Naive thymus-derived CD8-positive, alpha-beta T cell (primary cell): ENCODE results near the gene CYP2R1. TPM values are rescaled to one million over a fixed set of nuclear protein-coding genes. Genes with fewer than 3 reads are reported as not detected.
A peak's percentile ranks its signal among the peaks of the same experiment; 100 is the strongest.

Experiments
- ATAC-seq, 2 donors: fragments of 150-1000 bp; cut with Tn5 transposase in 1 of 2; sonication (Bioruptor Pico), chemical (Tn5 transposase) in 1 of 2; 1 replicate in 1 of 2; 2 replicates in 1 of 2; pipeline ENCODE4 v1.10.0; 2021; ENCODE audit warnings: mild to moderate bottlenecking in 2 of 2, moderate library complexity in 2 of 2
- POLR2A ChIA-PET: fragments of 350-600 bp; sonication (Branson Sonifier 250); formaldehyde crosslinking; loops from one replicate; lab custom pipeline; 2021; ENCODE audit warnings: antibody characterized with exemption; lab: Charles Lee
- DNase-seq, 10 donors: peaks; one replicate each; pipeline versions ENCODE4 v3.0.0 to v3.0.0-alpha.2; 2020 to 2022
- H3K27ac Mint-ChIP-seq, 10 donors: one replicate each; pipeline ENCODE4 v1.8.0; 2020 to 2022; ENCODE audit warnings: mild to moderate bottlenecking in 10 of 10, mixed read lengths in 10 of 10, moderate library complexity in 4 of 10, inconsistent platforms in 1 of 10
- H3K27me3 Mint-ChIP-seq, 5 donors: one replicate each; pipeline ENCODE4 v1.8.0; 2021 to 2022; ENCODE audit warnings: mixed read lengths in 5 of 5
- H3K36me3 Mint-ChIP-seq, 3 donors: one replicate each; pipeline ENCODE4 v1.8.0; 2020 to 2022; ENCODE audit warnings: mixed read lengths in 3 of 3, mild to moderate bottlenecking in 2 of 3, inconsistent platforms in 1 of 3
- H3K4me1 Mint-ChIP-seq, 4 donors: one replicate each; pipeline ENCODE4 v1.8.0; 2021 to 2022; ENCODE audit warnings: mixed read lengths in 4 of 4
- H3K4me3 Mint-ChIP-seq, 10 donors: one replicate each; pipeline ENCODE4 v1.8.0; 2020 to 2022; ENCODE audit warnings: mild to moderate bottlenecking in 10 of 10, mixed read lengths in 10 of 10, moderate library complexity in 6 of 10, inconsistent platforms in 1 of 10
- H3K9me3 Mint-ChIP-seq, 9 donors: one replicate each; pipeline ENCODE4 v1.8.0; 2020 to 2022; ENCODE audit warnings: mixed read lengths in 9 of 9, mild to moderate bottlenecking in 3 of 9, inconsistent platforms in 1 of 9, moderate library complexity in 1 of 9
- polyA plus RNA-seq, 3 donors: library from polyadenylated mRNA; unstranded; fragments of 300-500 nt; fragmentation: Illumina TruSeq; gene quantifications; one replicate each; pipeline ENCODE4 v1.2.3, GENCODE V29; 2021
- total RNA-seq, 8 experiments: library from RNA in 2 of 8; stranded (reverse) in 2 of 8; gene quantifications; one replicate each; pipeline ENCODE4 v1.2.3 and lab custom pipeline; 2021 to 2026

Gene CYP2R1
- total and polyA plus RNA-seq, 5 experiments from 2014 or later = 11.9 to 19.4 (median 14.7) TPM

DNA sequence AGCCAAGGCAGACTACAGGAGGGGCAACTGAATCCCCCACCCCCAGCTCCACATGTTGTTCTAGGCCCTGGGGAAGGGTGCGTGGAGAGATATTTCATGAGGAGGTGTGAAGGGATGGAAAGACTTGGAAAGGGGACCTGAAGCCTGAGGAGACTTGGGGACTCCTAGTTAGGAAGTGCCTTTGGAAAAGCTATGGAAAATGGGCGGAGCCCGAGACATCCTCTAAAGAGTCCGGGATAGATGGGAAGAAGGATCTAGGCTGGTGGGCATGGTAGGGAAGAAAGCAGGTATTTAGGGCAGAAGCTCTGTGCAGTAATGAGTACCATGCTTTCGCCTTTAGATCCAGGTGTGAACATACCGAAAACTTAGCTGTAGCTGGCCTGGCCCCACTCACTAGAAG, 15.0 kb upstream of the CYP2R1 start:
- Mint-ChIP-seq H3K27me3 (no peaks in the 10 kb centered on the region), H3K4me1 (peaks cover 24 to 44% (median 43%) of the 10 kb centered on the region in 4 donors), H3K27ac (peak overlapping the region; percentile 35 to 96 (median 82)), H3K36me3 (no peaks in the 10 kb centered on the region), H3K4me3 (peak overlapping the region in 2 of 10 donors; percentile 41 to 97), H3K9me3 (no peaks in the 10 kb centered on the region)
- no peak for DNase-seq
- POLR2A ChIA-PET = interaction anchor here (0.6 to 5.2 kb wide), 7 partner anchors 14 to 387 kb away, joined by 3 to 31 read pairs (median 4); partner anchors contain the start of genes CYP2R1, PDE3B and PSMA1
- ATAC-seq = no peak

DNA sequence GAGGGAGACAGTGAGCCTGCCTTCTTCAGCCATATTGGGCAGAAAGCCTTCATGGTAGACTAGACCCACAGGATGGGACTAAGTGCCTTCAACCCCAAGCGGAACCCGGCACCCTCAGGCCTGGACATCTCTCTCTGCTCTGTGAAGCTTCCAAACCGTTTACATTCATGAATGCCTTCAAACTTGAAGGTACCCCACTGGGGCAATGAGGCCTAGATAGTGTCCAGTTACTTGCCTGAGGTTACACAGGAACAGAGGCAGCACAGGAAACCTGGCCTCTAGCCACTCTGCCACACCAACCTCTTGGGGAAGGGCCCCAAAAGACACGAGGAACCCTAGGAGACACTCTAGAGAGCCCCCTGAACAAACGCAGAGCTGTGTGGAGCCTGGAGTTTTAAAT, 14.5 kb upstream of the CYP2R1 start:
- Mint-ChIP-seq H3K4me3 (peak overlapping the region; percentile 25 to 97 (median 72)), H3K36me3 (no peaks in the 10 kb centered on the region), H3K9me3 (no peaks in the 10 kb centered on the region), H3K4me1 (peaks cover 24 to 44% (median 43%) of the 10 kb centered on the region in 4 donors), H3K27me3 (no peaks in the 10 kb centered on the region), H3K27ac (peak overlapping the region; percentile 24 to 96 (median 82))
- peak in 1 of 10 donors; percentile 61 for DNase-seq
- ATAC-seq = no peak
- POLR2A ChIA-PET = interaction anchor here (0.6 to 5.2 kb wide), 7 partner anchors 14 to 387 kb away, joined by 3 to 31 read pairs (median 4); partner anchors contain the start of genes CYP2R1, PDE3B and PSMA1

DNA sequence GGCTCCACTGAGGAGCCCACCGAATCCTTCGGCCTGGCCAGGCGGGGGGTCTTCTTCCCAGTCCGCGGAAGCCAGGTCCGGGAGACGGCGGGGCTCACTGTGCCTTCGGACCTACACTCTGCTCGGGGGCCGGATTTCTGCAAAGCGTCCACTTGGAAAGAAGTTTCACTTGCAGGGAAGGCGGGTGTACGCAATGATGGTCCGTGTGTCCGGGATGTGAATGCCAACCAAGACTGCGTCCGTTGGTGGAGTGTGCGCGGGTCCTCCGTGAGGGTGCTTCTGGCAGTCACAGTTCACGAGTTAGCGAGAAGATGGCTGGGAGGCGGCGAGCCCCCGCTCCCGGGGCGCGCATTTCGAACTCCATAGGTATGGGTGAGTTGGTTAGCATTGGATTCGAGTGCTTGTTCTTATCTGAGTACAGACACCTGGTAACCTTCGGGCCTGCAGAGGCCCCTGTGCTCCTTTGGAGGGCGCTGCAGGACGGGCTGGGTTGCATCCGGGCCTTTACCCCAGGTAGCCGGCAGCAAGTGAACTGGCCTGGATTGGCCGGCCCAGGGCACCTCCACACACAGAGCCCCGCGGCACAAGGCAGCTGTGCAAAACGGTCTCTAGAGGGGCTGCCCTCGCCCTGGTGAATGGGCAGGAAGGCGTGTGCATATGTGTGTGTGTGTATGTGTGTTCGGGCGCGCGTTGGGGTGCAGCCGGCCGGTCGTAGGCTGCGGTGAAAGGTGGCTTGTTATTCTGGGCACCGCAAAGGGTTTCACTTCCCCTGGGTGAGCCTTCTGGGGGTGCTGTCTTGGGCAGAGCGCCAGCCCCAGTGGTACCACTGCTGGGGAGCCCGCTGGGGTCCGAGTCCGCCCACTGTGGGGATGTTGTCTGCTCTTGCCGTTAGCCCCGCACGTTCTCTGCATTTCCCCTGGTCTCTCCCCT, 13.3 kb upstream of the CYP2R1 start:
- POLR2A ChIA-PET = interaction anchor here (0.8 to 5.2 kb wide), 4 partner anchors 13 to 385 kb away, joined by 4 to 31 read pairs (median 6); partner anchors contain the start of genes CYP2R1 and PSMA1
- peak overlapping the region; percentile 82 to 97 (median 94) for H3K27ac Mint-ChIP-seq
- ATAC-seq (peak; percentile 65 to 76), DNase-seq (peak; percentile 65 to 88 (median 82))
- peaks cover 24 to 44% (median 43%) of the 10 kb centered on the region in 4 donors for H3K4me1 Mint-ChIP-seq
- H3K4me3 Mint-ChIP-seq = peak overlapping the region; percentile 93 to 98 (median 95)
- no peaks in the 10 kb centered on the region for H3K27me3 Mint-ChIP-seq
- no peaks in the 10 kb centered on the region for H3K9me3 Mint-ChIP-seq
- H3K36me3 Mint-ChIP-seq = no peaks in the 10 kb centered on the region

DNA sequence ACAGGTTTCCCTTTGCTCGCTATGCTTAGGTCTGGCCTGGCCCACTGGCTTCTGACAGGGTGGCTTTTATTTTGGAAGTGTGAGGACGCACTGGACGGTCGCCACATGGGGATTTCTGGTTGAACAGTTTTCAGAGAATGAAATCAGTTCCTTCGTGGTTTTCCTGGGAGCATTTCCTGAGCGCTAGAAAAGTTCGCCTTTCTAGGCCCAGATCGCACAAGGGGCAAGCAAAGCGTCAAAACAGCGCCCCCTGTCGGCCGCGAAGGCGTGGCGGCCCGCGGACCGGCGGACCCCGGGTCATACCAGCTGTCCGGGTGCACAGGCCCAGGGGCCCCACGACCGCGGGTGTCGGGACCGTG, 12.7 kb upstream of the CYP2R1 start:
- DNase-seq (peak; percentile 56 to 86 (median 78)), ATAC-seq (peak; percentile 54 to 62)
- Mint-ChIP-seq H3K27ac (peak overlapping the region; percentile 71 to 97 (median 94)), H3K4me3 (peak overlapping the region; percentile 93 to 98 (median 95)), H3K9me3 (no peaks in the 10 kb centered on the region), H3K36me3 (no peaks in the 10 kb centered on the region), H3K4me1 (peaks cover 24 to 44% (median 43%) of the 10 kb centered on the region in 4 donors), H3K27me3 (no peaks in the 10 kb centered on the region)
- POLR2A ChIA-PET = interaction anchor here (1.7 to 5.2 kb wide), 2 partner anchors 12 to 260 kb away, joined by 7 to 31 read pairs; partner anchors contain the start of gene CYP2R1

DNA sequence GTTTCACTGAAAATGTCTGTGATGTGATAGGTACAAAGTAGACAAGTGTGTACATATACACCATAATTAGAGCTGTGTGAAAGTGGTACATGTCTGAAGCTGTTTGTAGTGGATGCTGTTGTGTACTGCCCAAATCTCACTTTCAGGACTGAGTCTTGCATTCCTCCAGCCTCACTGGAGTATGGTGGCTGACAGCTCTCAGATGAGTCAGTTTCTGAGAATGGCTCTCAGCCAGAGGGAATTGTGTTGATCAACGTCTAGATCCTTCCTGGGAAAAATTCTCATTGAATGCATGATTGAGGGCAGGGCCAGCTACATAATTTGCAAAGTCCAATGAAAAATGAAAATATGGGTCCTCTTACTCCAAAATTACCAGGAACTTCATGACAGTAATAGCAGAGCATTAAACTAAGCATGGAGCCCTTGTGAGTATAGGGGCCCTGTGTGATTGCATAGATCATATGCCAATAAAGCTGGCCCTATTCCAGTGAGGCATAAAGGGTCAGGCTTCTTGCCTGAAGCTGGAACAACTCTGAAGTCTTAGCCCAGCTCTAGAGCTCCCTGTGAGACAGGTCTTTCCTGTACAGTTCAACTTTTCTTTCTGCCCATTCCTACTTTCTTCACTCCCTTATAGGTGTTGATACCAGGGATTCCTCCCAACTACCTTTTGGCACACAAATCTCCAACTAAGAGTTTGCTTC, 10.8 kb upstream of the CYP2R1 start:
- no peak for DNase-seq
- H3K9me3 Mint-ChIP-seq = no peaks in the 10 kb centered on the region
- no peak for ATAC-seq
- H3K27ac Mint-ChIP-seq = no peak overlapping the region
- no peaks in the 10 kb centered on the region for H3K27me3 Mint-ChIP-seq
- no peak overlapping the region for H3K4me3 Mint-ChIP-seq
- peaks cover 20 to 33% (median 32%) of the 10 kb centered on the region in 4 donors for H3K4me1 Mint-ChIP-seq
- H3K36me3 Mint-ChIP-seq = no peaks in the 10 kb centered on the region
- POLR2A ChIA-PET = no interaction called here

DNA sequence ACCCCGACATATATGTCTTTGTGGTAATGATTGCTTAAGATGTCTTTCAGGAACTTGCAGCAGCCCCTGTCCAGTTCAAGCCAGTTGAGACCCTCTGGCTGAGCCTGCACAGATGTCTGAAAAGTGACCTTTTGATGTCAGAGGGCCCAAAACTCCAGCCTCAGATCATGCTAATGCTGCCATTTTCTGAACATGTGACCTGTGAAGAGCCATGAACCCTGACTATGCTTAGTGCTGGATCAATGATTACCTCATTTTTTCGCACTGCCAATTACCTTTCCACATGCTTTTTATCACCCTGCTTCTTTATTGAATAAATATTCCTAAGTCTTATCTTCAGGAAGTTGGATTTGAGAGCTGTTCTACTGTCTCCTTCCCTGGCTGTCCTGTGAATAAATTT, 6.9 kb upstream of the CYP2R1 start:
- peaks cover 0 to 7% (median 3%) of the 10 kb centered on the region in 4 donors for H3K4me1 Mint-ChIP-seq
- no peak overlapping the region for H3K27ac Mint-ChIP-seq
- DNase-seq = no peak
- H3K27me3 Mint-ChIP-seq = no peaks in the 10 kb centered on the region
- H3K9me3 Mint-ChIP-seq = no peaks in the 10 kb centered on the region
- H3K4me3 Mint-ChIP-seq = no peak overlapping the region
- no peak for ATAC-seq
- POLR2A ChIA-PET = no interaction called here
- no peaks in the 10 kb centered on the region for H3K36me3 Mint-ChIP-seq

DNA sequence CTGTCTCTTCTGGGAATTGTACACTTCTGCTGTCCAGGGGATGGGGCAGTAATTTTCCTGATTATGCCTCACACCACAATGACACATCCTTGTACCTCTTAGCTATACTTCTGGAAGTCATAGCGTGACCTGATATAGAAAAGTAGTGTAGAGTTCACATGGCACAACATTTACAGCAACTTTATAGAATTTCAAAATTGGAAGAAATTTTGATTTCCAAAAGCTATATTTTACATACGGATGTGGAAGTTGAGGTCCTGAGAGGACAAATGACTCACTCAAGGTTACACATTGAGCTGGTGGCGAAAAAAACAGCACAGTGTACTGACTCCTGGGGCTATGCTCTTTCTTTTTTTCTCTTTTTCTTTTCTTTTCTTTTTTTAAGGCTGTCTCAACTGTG, 6.3 kb upstream of the CYP2R1 start:
- H3K4me1 Mint-ChIP-seq = peaks cover 0 to 5% (median 3%) of the 10 kb centered on the region in 4 donors
- H3K4me3 Mint-ChIP-seq = no peak overlapping the region
- POLR2A ChIA-PET = no interaction called here

DNA sequence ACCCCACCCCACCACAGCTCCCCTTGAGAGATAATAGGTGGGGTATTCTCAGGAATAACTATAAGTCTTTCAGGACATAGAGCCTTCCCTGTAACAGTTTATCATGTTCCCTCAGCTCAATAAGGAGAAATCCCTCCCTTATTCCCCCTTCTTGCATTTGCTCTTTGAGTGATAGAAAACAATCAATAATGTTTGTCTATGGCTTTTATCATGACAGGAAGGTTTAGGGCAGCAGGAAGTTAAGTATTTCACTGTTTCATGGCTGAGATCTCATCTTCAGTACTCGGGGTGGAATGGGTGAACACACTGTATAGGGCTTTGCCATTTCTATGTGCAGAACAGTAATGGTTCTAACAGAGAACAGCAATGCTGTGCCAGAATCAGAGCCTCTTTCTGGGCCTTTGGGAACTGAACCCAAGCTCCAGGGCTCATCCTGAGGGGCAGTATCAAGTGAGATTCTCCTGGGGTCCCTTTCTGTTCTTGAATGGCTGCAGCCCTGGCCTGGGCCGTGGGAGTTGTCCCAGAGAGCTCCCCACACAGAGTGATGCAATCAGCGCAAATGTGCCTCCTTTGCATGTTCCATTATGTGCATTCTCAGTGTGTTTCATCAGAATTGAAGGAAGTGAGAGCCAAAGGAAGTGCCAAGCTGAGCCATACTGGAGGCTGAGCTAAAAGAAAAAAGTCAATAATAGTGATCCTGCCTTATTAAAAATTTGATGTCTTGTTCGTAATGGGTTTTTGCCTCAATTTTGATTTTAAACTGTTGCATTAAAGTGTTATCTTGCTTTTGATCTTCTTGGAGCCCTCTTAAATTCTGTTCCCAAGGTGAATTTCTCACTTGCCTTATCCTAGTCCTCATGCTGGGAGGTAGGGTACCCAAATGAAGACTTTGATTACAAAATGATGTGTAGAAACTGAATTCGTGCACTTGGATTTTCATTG, 2.9 kb upstream of the CYP2R1 start:
- no peak for DNase-seq
- no peak for ATAC-seq
- POLR2A ChIA-PET = interaction anchor here (0.6 to 3.8 kb wide), 2 partner anchors 9 to 11 kb away, joined by 3 to 31 read pairs; no protein-coding TSS in a partner anchor

More for the DNA sequence above, 6.3 kb upstream of the CYP2R1 start:
- no peak overlapping the region for H3K27ac Mint-ChIP-seq
- H3K36me3 Mint-ChIP-seq = no peaks in the 10 kb centered on the region
- no peaks in the 10 kb centered on the region for H3K27me3 Mint-ChIP-seq
- no peak for DNase-seq
- ATAC-seq = no peak
- H3K9me3 Mint-ChIP-seq = no peaks in the 10 kb centered on the region

DNA sequence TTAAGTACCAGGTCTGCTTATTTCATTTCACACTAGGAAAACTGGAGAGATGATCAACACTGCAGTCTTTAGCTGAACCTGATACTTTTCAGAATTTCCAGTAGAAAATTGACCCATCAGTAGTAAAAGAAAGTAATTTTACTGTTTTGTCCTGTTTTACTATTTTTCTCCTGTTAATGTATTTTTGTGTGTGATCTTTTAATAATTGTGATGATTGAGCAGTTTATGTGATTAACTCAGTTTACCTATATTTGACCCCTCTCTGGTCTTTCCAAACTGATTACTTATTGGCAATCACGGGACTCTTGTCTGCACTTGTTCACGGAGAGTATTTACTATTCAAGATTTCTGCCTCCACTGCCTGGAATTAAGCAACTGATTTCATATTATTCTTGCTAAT, 546 bp upstream of the CYP2R1 start:
- ATAC-seq (no peak), DNase-seq (no peak)
- Mint-ChIP-seq H3K4me1 (peaks cover 24 to 43% (median 41%) of the 10 kb centered on the region in 4 donors), H3K27ac (peak overlapping the region; percentile 48 to 93 (median 88)), H3K9me3 (no peaks in the 10 kb centered on the region), H3K36me3 (no peaks in the 10 kb centered on the region), H3K27me3 (no peaks in the 10 kb centered on the region), H3K4me3 (peak overlapping the region; percentile 86 to 96 (median 92))
- POLR2A ChIA-PET = interaction anchor here (1.2 to 3.8 kb wide), 6 partner anchors 14 to 393 kb away, joined by 3 to 31 read pairs (median 13); partner anchors contain the start of genes COPB1 and PSMA1

More for the DNA sequence above, 2.9 kb upstream of the CYP2R1 start:
- no peaks in the 10 kb centered on the region for H3K36me3 Mint-ChIP-seq
- H3K4me3 Mint-ChIP-seq = no peak overlapping the region
- H3K27me3 Mint-ChIP-seq = no peaks in the 10 kb centered on the region
- no peaks in the 10 kb centered on the region for H3K9me3 Mint-ChIP-seq
- peak overlapping the region in 1 of 10 donors; percentile 1 for H3K27ac Mint-ChIP-seq
- H3K4me1 Mint-ChIP-seq = peaks cover 14 to 22% (median 21%) of the 10 kb centered on the region in 4 donors

DNA sequence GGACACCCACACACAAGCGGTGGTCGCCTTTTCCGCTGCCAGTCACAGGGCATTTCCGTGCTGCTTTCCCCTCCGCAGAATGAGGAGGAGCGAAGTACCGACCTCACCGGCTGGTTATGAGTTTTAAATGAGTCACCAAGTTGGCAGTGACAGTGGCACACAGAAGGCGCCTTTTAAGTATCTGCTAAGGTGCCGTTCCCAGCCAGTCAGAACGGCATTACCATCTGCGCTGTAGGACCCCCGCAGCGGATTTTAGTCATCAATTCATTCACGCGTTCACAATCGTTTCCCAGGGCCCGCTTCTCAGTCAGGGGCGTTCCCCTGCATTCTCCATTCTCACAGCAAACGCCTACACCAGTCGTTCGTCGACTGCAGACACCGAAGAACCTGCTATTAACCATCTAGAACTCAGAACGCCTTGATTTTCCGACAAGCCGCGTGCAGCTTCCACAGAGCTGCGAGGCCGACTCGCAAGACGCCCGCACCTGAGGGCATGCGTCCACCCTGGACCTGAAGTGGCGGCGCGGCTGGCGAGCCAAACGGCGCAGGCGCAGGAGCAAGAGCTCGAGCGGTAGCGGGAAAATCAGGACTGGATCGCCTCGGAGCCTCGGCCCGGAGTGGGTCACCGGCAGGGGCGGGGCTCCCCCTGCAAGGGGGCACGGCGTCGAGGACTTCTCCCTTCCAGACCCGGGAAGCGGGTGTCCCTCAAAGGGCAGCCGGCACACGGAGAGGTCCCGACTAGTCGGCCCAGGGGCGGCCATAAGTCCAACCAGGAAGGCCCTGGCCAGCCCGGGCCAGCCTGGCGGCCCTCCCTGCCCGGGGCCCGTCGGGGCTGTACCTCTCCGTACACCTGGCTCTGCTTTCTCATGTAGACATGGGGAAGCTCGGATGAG, 642 bp downstream of the CYP2R1 start:
- peak; percentile 58 to 64 for ATAC-seq

More for the DNA sequence above, 642 bp downstream of the CYP2R1 start:
- H3K4me3 Mint-ChIP-seq = peak overlapping the region; percentile 88 to 99 (median 96)
- peak; percentile 81 to 93 (median 86) for DNase-seq
- POLR2A ChIA-PET = interaction anchor here (0.5 to 3.8 kb wide), 10 partner anchors 15 to 524 kb away, joined by 3 to 31 read pairs (median 4); partner anchors contain the start of genes COPB1 and PSMA1
- no peaks in the 10 kb centered on the region for H3K9me3 Mint-ChIP-seq
- peak overlapping the region; percentile 86 to 99 (median 96) for H3K27ac Mint-ChIP-seq
- H3K4me1 Mint-ChIP-seq = peaks cover 32 to 52% (median 50%) of the 10 kb centered on the region in 4 donors
- no peaks in the 10 kb centered on the region for H3K36me3 Mint-ChIP-seq
- H3K27me3 Mint-ChIP-seq = no peaks in the 10 kb centered on the region
